HG02973 (cell line): ENCODE measurements around the gene NBPF12.
"Not testable (repeated sequence)": the region's sequence is repeated elsewhere in the genome, so short reads cannot be mapped to it uniquely, and the experiment has no call there.

Source experiments
- ATAC-seq: cut with Tn5 transposase; IDR thresholded peaks from one replicate; pipeline ENCODE4 v1.9.1; 2021; ENCODE audit warnings: moderate library complexity; ENCODE audit not compliant: unreplicated experiment

Gene NBPF12

GRCh38 chr1:146938242-146938902 lies at the start of gene NBPF12:
Gene NBPF12 (plus strand): TSS chr1:146938324. CDS start chr1:146960144, 21,820 bp downstream.
- ATAC-seq, result peak; percentile 66

DNA sequence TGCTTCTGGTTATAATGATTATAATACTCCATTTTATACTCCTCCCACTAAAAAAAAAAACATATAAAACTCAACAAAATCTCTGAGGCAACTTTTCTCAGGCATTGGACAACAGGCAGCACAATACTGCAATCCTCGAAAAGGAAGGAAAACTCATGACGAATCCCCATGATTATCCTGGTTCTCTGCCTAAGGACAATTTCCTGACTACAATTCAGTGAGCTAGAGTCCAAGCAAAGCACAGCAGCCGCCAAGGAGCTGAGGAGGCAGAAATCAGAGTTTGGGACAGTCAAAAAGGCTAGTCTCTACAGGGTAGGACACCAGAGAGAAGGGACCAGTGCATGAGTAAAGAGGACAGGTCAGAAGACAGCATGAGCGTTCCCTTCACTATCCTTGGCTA lies 46.8 kb upstream of the NBPF12 start:
- ATAC-seq, result not testable (repeated sequence)

DNA sequence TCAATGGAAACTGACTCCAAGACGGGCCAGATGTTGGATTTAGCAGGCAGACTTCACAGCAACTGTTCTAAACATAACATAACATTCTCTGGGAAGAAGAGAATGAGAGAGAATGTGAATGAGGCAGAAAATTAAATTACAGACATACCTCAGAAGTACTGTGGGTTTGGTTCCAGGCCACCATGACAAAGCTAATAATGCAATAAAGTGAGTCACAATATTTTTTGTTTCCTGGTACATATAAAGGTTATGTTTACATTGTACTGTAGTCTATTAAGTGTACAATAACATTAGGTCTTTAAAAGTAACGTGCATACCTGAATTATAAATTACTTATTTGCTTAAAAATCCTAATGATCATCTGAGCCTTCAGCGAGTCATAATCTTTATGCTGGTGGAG lies 45.8 kb upstream of the NBPF12 start:
- not testable (repeated sequence) for ATAC-seq

GRCh38 chr1:146907565-146908261 lies 30.4 kb upstream of the NBPF12 start:
- not testable (repeated sequence) for ATAC-seq

GRCh38 chr1:146912975-146913374 lies 25.1 kb upstream of the NBPF12 start:
- not testable (repeated sequence) for ATAC-seq

GRCh38 chr1:146920811-146921210 lies 17.3 kb upstream of the NBPF12 start:
- ATAC-seq, result not testable (repeated sequence)

- not testable (repeated sequence) for ATAC-seq
Observed at GRCh38 chr1:146922614-146923013, 15.5 kb upstream of the NBPF12 start.

- ATAC-seq, result not testable (repeated sequence)
Observed at GRCh38 chr1:146924106-146924505, 14.0 kb upstream of the NBPF12 start.

- not testable (repeated sequence) for ATAC-seq
Observed at GRCh38 chr1:146926413-146926812, 11.7 kb upstream of the NBPF12 start.

- not testable (repeated sequence) for ATAC-seq
Observed at GRCh38 chr1:146930225-146930624, 7.9 kb upstream of the NBPF12 start.

DNA sequence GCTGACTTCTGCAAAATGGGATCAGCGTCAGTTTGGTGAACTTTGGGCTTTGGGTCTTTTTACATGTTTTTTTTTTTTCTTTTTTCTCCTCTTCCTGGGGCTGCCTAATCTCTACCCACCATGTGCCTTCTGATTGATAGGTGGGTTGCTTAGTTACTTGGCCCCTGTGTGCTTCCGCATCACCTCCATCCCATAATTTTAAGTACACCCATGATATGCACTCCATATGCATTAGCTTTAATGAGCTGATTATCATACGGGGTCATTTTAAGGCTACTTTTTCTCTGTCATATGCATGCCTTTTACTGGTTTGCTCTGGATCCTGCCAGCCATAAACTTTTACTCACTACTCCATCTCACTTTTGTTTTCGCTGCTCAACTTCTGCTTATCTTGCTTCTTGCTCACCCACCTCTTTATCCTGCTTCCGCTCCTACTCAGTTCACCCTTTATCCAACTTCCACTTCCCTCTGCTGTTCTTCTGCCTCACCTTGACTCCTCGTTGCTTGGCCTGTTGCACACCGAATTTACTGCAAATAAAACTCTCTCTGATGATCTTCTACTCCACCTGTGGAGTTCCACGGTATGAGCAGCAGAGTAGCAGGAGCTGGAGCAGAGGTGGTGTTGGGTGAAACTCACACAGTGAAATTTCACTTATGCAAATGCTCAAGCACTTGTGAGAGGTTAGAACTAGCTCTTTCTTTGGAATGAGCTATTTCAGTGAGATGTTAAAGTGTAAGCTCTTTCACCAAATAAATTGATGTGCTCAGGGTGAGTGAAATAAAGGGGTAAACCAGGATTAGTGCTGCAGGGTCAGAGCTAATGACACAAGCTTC lies 3.5 kb upstream of the NBPF12 start:
- ATAC-seq, result peak; percentile 44

DNA sequence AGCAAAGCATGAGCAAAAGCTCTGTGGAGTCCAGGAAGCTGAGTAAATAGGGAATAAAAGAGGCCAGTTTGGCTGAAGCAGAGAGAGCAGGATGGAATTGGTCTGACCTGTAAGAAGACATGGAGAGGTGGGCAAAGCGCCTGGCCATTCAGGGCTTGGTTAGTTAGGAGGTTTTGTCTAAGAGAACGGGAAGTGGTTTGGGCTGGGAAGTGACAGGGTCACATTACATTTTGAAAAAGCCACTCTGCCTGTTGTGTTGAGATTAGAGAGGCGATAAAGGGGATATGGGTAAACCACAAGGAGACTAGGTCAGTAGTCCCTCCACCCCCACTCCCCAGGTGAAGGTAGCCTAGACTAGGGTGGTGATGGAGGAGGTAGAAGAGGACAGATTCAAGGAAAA lies 662 bp upstream of the NBPF12 start:
- ATAC-seq, result not testable (repeated sequence)

GRCh38 chr1:146938927-146939786 lies 1.0 kb downstream of the NBPF12 start:
- ATAC-seq, result peak; percentile 19

GRCh38 chr1:146940293-146940692 lies 2.2 kb downstream of the NBPF12 start:
- not testable (repeated sequence) for ATAC-seq

GRCh38 chr1:146943342-146943886 lies 5.3 kb downstream of the NBPF12 start:
- ATAC-seq, result not testable (repeated sequence)

DNA sequence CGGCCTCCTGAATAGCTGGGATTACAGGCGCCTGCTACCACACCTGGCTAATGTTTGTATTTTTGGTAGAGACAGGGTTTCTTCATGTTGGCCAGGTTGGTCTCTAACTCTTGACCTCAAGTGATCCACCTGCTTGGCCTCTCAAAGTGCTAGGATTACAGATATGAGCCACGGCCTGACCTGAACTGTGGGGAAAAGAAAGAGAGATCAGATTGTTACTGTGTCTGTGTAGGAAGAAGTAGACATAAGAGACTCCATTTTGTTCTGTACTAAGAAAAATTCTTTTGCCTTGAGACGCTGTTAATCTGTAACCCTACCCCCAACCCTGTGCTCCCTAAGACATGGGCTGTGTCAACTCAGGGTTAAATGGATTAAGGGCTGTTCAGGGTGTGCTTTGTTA lies 10.0 kb downstream of the NBPF12 start:
- not testable (repeated sequence) for ATAC-seq

DNA sequence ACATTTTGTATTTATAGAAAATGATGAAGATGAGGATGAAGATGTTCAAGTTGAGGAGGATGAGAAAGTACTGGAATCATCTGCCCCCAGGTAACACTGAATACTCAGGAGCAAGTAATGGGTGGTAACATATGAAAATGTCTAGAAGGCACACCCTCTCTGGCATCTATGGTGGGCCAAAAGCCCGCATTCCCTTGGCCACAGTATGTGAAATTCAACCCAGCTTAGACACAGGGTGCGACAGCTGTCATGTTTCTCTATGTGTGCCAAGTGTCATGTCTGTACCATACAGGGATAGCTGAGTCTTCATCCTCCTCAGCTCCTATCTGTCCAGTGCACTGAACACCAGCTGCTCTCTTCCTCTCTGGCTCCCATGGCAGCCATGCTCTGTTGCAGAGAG lies 26.2 kb downstream of the NBPF12 start:
- not testable (repeated sequence) for ATAC-seq

- not testable (repeated sequence) for ATAC-seq
Observed at GRCh38 chr1:146966351-146966750, 28.2 kb downstream of the NBPF12 start.

GRCh38 chr1:146970656-146971055 lies 32.5 kb downstream of the NBPF12 start:
- not testable (repeated sequence) for ATAC-seq

DNA sequence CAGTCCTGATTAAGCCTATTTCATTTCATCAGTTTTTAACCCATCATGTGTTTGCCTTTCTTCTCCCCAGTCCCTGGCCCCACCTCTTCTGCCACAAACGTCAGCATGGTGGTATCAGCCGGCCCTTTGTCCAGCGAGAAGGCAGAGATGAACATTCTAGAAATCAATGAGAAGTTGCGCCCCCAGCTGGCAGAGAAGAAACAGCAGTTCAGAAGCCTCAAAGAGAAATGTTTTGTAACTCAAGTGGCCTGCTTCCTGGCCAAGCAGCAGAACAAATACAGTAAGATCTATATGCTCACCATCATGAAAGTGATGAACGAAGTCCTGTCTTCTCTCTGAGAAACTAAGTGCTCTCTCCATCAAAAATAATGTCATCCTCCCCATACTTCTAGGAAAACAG lies 34.6 kb downstream of the NBPF12 start:
- not testable (repeated sequence) for ATAC-seq
